T47D (cell line): ENCODE results near the gene KDM4B.

ENCODE experiments used
- DNase-seq, 2 experiments: peaks; one replicate each; pipeline versions ENCODE4 v3.0.0 to v3.0.0-alpha.2; 2011 to 2012; ENCODE audit warnings: low read depth in 1 of 2, low spot score in 1 of 2
- JUND ChIP-seq: IDR thresholded peaks from 2 replicates; pipeline ENCODE4 v1.6.1; 2012; ENCODE audit warnings: low read depth
- in situ Hi-C: cut with HindIII; loops from 2 replicates; pipeline ENCODE4 v1.10.0; 2016; ENCODE audit warnings: low sequenced_read_pairs, low pct_unique_long_range_greater_than_20kb

The KDM4B gene

DNA sequence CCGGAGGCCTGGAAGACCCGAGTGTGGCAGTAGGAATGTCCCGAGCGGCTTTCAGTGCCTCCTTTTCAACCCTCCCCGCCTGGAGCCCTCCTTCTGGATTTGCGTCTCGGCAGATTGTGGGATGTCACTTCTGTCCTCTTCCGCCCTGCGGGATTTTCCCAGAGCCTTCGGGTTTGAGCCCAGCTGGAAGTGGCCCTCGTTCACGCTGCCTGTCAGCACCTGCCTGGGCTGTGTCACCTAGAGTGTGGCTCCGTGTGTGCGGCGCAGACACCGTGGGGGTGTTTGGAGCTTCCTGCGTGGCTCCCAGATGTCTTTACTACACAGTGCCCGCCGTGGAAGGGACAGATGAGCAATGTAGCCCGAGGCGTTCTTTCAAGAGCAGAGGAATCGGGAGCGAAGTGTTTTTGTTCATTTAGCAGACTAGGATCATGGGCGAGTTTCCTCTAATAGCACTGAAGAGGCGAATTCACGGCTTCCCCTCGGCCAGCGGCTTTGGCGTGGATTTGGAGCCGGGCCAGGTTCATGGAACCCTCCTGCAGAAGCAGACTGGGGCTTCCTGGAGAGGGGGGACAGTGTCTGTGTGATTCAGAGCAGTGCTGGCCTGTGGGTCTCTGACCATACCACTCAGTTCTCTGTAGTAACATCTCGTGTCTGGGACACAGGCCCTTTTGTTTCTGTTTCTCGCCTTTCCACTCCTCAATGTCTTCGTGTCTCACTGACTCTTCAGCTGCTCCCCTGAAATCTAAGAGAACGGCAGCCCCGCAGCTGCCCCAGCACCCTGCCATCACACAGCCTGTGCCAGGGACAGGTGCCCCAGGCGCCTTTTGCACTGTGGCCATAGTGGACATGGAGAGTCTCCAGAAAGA, 68.0 kb downstream of the KDM4B start:
- in situ Hi-C loops, result no loop called here
- TF ChIP-seq JUND, result no peak

DNA sequence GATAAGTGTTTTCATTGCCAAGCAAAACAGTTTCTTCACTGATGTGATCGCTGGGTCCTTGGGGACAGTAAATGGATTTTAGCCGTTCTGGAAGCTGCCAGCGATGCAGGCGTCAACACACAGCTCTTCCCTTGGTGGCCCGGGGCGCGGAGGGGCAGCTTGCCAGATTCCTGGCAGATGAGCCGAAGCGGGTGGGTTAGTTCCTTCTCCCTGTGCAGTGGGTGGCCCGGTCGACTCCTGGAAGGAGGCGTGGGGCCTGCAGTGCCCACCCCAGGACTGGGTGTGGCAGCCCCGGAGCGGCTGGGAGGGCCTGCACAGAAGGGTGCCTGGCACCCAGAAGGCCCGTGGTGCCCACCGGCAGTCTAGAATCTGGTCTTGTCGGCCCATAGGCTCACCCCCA, 69.0 kb downstream of the KDM4B start:
- no peak for DNase-seq
- in situ Hi-C loops, result no loop called here
- TF ChIP-seq JUND, result no peak

More for the DNA sequence above, 68.0 kb downstream of the KDM4B start:
- no peak for DNase-seq

DNA sequence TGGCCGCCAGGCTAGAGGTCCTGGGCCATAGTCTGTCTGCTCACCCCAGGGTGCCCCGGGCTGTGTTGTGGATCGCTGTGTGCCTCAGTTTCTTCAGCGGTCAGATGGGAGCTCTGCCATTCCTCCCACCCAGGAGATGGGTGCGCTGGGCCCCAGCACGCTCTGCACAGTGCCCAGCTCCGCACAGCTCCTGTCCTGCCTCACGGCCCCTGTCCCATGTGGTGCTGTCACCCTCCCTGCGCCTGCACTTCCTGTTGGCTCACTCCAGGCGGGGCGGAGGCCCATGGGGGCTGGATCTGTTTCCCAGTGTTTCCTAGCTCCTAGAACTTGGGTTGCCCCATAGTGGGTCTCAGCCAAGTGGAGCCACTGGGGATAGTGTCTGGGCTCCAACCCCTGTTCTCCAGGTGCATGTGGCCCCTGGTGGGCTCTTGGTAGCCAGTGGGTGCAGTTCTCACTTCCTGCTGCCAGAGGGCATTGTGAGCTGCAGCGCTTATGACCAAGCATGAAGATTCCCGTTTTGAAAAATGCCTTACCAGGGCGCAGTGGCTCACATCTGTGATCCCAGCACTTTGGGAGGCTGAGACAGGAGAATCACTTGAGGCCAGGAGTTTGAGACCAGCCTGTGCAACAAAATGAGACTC, 69.8 kb downstream of the KDM4B start:
- in situ Hi-C loops, result no loop called here
- DNase-seq, result peak; percentile 32 to 51
- TF ChIP-seq JUND, result no peak

DNA sequence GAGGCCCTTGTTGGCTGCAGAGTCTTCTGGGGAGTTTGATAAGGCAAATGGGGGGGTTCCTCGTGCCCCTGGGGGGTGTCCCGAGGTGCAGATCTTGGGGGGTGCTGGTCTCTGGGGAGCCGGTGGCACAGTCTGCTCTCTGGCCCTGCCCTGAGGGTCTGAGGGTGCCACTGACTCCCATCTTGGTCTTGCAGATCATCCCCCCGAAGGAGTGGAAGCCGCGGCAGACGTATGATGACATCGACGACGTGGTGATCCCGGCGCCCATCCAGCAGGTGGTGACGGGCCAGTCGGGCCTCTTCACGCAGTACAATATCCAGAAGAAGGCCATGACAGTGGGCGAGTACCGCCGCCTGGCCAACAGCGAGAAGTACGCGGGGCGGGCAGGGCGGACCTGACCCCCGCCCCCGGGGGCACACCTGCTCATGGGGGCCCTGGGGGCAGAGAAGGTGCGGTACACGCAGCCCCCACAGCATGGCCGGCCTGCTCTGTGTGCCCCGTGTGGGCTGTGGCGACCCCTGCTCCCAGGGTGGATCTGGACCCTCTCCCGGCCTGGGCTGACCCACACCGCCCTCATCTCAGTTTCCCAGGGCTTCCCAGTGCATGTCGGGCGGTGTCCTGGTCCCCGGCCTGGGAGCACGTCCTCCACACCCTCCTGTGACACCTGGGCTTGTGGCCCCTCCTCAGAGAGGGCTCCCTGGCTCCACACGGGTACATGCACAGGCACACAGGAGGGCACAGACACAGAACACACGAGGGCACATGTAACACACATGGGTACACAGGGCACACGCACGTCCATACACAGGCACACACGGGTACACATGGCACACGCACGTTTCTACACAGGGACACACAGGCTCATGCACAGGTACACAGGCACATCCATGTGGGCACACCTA, 71.0 kb downstream of the KDM4B start:
- in situ Hi-C loops, result no loop called here
- no peak for TF ChIP-seq JUND
- DNase-seq, result no peak

DNA sequence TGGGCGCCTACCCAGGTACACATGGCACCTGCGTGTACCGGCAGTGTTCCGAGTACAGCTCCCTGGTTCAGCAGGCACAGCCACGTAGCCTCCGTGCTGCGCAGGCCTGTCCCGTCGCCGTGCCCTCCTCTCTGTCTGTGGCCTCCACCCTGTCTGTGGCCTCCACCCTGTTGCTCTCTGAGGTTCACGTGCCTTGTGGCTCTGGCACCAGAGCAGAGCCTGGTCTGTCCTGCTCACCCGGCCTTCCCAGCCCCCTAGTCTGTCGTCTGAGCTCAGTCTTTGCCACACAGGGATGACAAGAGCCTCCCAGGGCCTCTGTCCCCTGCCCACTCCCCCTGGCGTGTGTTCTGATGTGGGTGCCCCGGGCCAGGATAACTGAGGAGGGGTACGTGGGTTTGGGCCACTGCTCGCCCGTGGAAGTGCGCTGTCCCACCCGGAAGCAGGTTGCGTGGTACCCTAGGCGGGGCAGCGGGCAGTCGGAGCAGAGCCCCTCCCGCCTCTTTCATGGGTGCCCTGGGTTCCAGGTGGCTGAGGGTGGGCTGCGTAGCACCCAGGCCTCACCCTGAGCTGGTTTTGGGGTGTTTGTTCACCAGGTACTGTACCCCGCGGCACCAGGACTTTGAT, 71.7 kb downstream of the KDM4B start:
- no peak for DNase-seq
- TF ChIP-seq JUND, result no peak
- in situ Hi-C loops, result no loop called here

DNA sequence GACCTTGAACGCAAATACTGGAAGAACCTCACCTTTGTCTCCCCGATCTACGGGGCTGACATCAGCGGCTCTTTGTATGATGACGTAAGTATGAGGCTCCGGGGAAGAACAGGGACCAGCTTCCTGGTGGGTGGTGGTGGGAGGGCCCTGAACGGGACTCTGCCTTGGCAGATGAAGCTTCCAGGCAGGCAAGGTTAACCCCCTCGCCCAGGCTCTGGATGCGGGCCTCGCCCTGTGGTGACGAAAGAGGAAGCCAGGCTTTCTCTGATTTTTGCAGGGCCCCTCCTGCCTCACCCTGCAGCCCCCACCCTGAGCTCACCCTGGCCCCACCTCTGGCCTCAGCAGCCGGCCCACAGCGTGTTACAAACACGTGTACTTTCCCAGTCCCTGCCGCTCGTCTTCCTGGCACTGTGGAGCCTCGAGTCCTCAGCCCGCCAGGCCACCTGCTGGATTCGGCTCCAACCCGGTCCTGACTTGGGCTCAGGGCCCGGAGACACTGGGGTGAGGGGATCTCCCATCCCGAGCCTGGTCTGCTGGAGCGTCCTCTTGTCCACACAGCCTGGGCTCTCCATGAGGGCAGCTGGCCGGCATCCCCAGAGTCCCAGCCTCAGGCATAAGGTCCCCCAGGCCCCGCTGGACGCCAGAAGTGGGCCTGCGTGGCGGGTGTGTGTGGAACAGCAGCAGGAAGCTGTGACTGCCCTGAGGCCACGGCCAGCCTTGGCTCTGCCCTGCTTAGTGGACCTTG, 72.4 kb downstream of the KDM4B start:
- no peak for TF ChIP-seq JUND
- in situ Hi-C loops, result no loop called here

DNA sequence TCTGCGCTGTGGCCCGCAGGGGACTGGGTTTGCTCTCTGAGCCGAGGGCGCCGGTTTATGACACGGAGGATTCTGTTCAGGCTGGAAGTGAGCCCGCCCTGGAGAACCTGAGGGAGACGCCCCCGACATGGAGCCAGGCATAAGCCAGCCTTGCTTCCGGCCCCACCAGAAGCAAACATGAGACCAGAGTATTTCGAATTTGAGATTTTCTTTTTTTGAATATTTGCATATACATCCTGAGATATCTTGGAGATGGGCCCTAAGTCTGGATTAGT, 72.9 kb downstream of the KDM4B start:
- DNase-seq, result no peak
- no peak for TF ChIP-seq JUND
- in situ Hi-C loops, result no loop called here

More for the DNA sequence above, 72.4 kb downstream of the KDM4B start:
- DNase-seq, result no peak

DNA sequence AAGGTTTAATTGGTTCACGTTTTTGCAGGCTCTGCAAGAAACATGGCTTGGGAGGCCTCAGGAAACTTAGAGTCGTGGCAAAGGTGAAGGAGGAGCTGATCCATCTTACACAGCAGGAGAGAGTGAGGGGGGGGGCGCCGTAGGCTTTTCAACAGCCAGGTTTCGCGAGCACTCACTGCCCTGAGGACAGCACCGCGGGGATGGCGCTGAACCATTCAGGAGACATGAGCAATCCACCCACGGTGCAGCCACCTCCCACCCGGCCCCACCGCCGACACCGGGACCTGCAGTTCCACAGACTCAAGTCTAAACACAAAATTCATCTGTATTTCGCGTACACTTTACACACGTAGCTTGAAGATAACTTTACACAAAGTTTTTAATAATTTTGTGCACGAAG, 73.6 kb downstream of the KDM4B start:
- TF ChIP-seq JUND, result no peak
- in situ Hi-C loops, result no loop called here
- DNase-seq, result no peak

DNA sequence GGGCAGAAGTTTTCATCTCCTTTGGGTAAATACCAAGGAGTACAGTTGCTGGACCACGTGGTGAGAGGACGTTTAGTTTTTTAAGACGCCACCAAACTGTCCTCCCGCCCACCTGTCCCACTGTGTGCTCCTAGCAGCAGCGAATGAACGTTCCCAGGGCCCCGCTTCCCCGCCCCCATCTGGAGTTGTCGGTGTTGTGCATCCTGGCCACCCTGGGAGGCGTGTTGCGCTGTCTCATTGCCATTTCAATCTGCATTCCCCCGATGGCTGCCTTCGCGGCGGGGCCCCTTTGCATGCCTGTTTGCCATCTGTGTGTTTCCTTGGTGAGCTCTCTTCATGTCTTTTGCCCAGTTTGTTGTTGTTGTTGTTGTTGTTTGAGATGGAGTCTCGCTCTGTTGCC, 76.1 kb downstream of the KDM4B start:
- DNase-seq, result no peak
- TF ChIP-seq JUND, result no peak
- in situ Hi-C loops, result no loop called here

DNA sequence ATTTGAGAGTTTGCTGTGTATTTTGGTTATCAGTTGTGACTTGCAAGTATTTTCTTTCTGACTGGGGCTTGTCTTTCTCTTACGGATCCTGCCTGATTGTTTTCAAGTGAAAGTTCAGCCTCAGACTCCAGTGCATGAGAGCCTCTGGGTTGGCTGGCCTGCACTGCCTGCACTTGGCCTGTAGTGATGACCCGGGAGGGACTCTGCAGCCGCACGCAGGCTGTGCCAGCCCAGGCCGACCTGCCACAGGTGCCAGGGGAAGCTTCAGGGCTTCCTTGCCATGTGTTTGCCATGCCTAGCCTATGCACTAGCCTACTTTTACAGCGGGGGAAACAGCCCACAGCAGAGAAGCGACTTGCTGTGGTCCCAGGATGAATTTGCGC, 77.0 kb downstream of the KDM4B start:
- in situ Hi-C loops, result no loop called here

DNA sequence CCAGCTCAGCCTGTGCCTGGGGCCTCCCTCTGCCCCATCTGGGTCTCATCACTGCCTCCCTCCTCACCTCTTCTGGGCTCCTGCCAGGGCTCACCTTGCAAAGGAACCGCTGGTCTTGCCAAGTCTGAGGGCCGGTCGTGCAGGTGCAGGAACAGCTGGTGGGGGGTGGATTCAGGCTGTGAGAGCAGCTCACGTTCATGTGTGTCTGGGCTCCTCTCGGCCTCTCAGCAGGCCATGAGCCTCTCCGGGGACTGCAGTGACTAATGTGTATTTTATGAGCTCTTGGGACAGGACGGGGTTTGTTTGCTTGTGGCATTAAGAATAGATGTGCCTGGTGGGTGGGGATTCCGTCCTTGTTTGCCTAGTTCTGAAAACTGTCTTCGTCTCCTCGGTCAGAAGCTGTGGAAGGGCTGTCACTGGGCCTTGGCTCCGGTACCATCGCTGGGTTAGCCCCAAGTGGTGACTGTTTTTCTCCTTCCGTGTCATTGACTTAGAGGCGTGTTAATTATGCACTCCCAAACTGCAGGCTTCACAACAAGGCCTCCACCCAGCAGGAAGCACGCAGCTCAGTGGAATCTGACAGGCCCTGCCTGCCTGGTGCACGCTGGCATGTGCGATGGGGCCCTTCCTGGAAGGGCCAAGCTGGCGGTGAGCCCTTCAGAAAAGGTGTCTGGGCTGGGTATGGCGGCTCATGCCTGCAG, 77.6 kb downstream of the KDM4B start:
- DNase-seq, result peak; percentile 62 to 87
- in situ Hi-C loops, result no loop called here
- TF ChIP-seq JUND, result no peak

More for the DNA sequence above, 77.0 kb downstream of the KDM4B start:
- DNase-seq, result peak in 1 of 2 experiments; percentile 63
- TF ChIP-seq JUND, result no peak
